ENCODE results near the gene MAN1A2.

- no peak for TF ChIP-seq EZH2 (IDR thresholded peaks at IDR 0.05; ENCODE audit: insufficient read depth, poor library complexity, severe bottlenecking)
- TF ChIP-seq EZH2phosphoT487 (IDR thresholded peaks at IDR 0.05; ENCODE audit: insufficient read depth, low read depth) = no peak
These were observed 31.7 kb downstream of the MAN1A2 start for GRCh38 chr1:117398957-117399356.
